Fibroblast of villous mesenchyme (primary cell): ENCODE data around the gene PLPPR5. TPM values are rescaled to one million over a fixed set of nuclear protein-coding genes. Genes with fewer than 3 reads are reported as not detected.

Source experiments
- DNase-seq: peaks from one replicate; pipeline ENCODE4 v3.0.0-alpha.2; 2010; ENCODE audit warnings: low read depth
- H3K4me3 ChIP-seq: 2 replicates; pipeline ENCODE4 v1.5.1; 2011; ENCODE audit warnings: low read depth, mild to moderate bottlenecking, low read length
- total RNA-seq: library from RNA; depleted of rRNA; stranded (reverse); fragments of >200 nt; gene quantifications from 2 replicates; pipeline ENCODE4 v1.2.3, GENCODE V29; 2012
- TF ChIP-seq, protein P1 (sequence below): IDR thresholded peaks from 2 replicates; pipeline ENCODE4 v1.5.1; 2012; ENCODE audit warnings: low read depth, mild to moderate bottlenecking, low read length; ENCODE audit not compliant: insufficient read depth

PLPPR5 gene
- total RNA-seq, 1 donor: not detected

DNA sequence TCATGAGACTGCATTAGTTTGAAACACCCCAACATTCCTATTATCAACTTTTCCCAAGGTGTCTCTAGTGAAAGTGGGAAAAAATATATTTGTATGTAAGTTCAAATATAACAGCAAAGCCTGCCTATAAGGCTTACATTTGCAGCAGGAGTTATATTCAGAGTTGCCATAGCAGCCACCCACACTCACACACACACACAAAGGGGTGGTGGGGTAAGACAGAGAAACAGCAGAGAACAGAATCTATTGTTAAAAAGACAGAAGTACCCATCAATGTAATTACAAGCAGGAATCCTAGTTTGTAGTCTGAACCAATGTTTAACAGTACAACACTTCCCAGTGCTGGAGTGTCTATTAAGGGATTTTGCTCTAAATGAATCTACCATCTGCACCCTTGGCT, 55.0 kb downstream of the PLPPR5 start:
- TF ChIP-seq, protein P1, sequence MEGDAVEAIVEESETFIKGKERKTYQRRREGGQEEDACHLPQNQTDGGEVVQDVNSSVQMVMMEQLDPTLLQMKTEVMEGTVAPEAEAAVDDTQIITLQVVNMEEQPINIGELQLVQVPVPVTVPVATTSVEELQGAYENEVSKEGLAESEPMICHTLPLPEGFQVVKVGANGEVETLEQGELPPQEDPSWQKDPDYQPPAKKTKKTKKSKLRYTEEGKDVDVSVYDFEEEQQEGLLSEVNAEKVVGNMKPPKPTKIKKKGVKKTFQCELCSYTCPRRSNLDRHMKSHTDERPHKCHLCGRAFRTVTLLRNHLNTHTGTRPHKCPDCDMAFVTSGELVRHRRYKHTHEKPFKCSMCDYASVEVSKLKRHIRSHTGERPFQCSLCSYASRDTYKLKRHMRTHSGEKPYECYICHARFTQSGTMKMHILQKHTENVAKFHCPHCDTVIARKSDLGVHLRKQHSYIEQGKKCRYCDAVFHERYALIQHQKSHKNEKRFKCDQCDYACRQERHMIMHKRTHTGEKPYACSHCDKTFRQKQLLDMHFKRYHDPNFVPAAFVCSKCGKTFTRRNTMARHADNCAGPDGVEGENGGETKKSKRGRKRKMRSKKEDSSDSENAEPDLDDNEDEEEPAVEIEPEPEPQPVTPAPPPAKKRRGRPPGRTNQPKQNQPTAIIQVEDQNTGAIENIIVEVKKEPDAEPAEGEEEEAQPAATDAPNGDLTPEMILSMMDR: no peak
- DNase-seq: peak; percentile 12
- no peak overlapping the region for H3K4me3 ChIP-seq

DNA sequence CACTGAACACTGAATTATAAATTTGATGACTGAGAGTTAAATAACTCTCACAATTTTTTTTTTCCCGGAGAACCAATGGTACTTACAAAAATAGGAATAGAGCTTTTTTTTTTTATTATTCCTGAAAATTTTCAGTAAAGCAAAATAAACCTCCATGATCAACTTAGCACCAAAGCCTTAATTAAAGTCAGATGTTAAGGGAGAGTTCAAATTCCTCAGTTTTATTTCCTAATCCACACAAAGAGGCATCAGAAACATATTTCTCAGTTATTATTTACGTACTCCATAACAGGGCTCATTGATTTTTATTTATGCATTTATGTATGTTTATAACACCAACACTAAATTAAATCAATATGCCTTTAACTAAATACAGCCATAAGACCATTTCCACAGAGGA, 55.5 kb downstream of the PLPPR5 start:
- TF ChIP-seq, protein P1: no peak
- H3K4me3 ChIP-seq: no peak overlapping the region
- peak; percentile 36 for DNase-seq

DNA sequence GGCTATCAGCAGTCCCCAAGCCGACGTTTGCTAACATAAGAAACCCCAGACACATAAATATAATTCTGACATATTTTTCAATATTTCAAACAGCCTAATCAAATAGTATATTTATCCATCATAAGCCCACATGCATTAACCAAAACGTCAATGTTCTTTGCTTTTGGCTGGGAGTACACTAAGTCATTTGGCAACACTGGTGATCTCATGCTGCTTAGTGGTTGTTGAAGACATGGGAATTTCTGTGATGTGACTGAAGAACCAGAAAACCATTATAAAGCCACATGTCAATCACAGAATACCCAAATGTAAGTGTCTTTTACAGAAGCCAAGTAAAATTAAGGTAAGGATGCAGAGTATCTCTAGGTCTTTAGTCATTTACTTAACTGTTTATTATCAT, 57.6 kb downstream of the PLPPR5 start:
- no peak overlapping the region for H3K4me3 ChIP-seq
- DNase-seq: no peak
- TF ChIP-seq, protein P1: no peak

DNA sequence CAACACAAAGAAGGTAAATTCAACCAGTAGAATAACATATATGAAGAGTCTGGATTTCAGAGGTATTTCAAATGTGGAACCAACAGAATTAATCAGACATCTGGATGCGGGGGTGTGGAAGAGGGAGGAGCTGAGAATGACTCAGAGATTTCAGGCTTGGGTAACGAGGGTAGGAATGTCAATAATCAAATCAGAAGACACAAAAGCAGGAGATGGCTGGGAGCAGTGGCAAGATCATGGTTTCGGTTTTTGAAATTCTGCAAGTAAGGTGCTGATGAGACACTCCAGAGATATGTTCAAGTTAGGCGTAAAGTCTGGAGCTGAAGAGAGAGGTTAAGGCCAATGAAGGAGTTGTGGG, 64.0 kb downstream of the PLPPR5 start:
- H3K4me3 ChIP-seq: no peak overlapping the region
- TF ChIP-seq, protein P1: no peak
- peak; percentile 82 for DNase-seq

- no peak for DNase-seq
- no peak overlapping the region for H3K4me3 ChIP-seq
- TF ChIP-seq, protein P1: no peak
Observed at GRCh38 chr1:98940069-98940721, 64.5 kb downstream of the PLPPR5 start.

DNA sequence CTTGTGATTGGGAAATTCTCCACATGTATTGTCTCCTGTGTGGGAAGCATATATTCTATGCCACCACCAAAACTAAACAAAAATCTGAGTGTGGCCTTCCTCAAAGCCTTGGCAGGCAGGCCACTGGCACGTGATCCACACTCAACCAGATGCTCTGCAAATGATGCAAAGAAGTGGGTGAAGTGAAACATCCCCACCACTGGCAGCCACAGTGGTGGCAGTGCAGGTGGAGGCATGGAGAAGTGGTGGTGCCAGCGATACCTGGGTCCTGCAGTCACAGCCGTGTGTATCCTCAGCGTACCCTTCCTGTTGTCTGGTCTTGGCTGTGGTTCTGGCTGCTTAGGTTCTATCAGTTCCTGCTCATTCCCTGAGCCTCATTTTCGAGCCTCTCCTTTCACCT, 65.2 kb downstream of the PLPPR5 start:
- TF ChIP-seq, protein P1: no peak
- no peak overlapping the region for H3K4me3 ChIP-seq
- DNase-seq: no peak

GRCh38 chr1:98937347-98937746, 67.3 kb downstream of the PLPPR5 start:
- H3K4me3 ChIP-seq: no peak overlapping the region
- DNase-seq: no peak
- TF ChIP-seq, protein P1: no peak
